NB4 (cell line): Measurements from ENCODE around the gene CLTRN.

ENCODE experiments used
- POLR2A ChIP-seq: IDR thresholded peaks from 2 replicates; pipeline ENCODE4 v1.6.1; 2011; ENCODE audit warnings: mild to moderate bottlenecking; ENCODE audit not compliant: insufficient read length; ENCODE audit errors: extremely low read depth
- TF ChIP-seq, protein P1 (sequence below): IDR thresholded peaks from one replicate; pipeline ENCODE4 v1.5.1; 2012; ENCODE audit warnings: low read depth, low read length
- TF ChIP-seq, protein P2 (sequence below): IDR thresholded peaks from 2 replicates; pipeline ENCODE4 v1.6.1; 2011; ENCODE audit warnings: low read depth, low read length

DNA sequence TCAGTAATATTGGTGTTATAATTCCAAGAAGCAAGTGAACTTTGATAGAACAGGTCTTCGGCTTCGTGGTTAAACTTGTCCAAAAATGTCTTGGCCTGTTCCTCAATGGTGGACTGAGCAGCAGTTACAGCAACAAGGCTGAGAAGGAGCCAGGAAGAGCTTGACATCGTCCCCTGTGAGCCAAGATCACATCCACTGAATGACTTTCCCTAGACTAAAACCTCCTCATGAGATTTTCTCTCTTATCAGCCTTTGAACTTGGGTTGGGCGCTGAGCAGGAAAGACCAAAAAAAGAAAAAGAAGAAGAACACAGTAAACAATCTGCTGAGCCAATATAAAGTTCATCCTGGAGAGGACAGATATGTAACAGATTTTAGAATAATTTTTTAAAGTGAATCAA lies 63.9 kb downstream of the CLTRN start, which contains the start of gene ACE2:
- TF ChIP-seq, protein P1, sequence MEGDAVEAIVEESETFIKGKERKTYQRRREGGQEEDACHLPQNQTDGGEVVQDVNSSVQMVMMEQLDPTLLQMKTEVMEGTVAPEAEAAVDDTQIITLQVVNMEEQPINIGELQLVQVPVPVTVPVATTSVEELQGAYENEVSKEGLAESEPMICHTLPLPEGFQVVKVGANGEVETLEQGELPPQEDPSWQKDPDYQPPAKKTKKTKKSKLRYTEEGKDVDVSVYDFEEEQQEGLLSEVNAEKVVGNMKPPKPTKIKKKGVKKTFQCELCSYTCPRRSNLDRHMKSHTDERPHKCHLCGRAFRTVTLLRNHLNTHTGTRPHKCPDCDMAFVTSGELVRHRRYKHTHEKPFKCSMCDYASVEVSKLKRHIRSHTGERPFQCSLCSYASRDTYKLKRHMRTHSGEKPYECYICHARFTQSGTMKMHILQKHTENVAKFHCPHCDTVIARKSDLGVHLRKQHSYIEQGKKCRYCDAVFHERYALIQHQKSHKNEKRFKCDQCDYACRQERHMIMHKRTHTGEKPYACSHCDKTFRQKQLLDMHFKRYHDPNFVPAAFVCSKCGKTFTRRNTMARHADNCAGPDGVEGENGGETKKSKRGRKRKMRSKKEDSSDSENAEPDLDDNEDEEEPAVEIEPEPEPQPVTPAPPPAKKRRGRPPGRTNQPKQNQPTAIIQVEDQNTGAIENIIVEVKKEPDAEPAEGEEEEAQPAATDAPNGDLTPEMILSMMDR, result no peak
- TF ChIP-seq POLR2A, result no peak
- TF ChIP-seq, protein P2, sequence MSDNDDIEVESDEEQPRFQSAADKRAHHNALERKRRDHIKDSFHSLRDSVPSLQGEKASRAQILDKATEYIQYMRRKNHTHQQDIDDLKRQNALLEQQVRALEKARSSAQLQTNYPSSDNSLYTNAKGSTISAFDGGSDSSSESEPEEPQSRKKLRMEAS, result no peak
